DMS53 treated with DMSO at 0.1 percent for 48 hours (cell line): ENCODE results near the gene PFKP.
A peak's percentile ranks its signal among the peaks of the same experiment; 100 is the strongest.

ENCODE experiments used
- DNase-seq: peaks from one replicate; lab custom pipeline; 2025; ENCODE audit not compliant: unreplicated experiment; lab: John Stamatoyannopoulos, UW

The PFKP gene

GRCh38 chr10:3110782-3111620, 43.7 kb downstream of the PFKP start:
- no peak for DNase-seq

GRCh38 chr10:3111621-3112163, 44.3 kb downstream of the PFKP start:
- DNase-seq = no peak

- no peak for DNase-seq
These were observed 46.0 kb downstream of the PFKP start for GRCh38 chr10:3113343-3113720.

DNA sequence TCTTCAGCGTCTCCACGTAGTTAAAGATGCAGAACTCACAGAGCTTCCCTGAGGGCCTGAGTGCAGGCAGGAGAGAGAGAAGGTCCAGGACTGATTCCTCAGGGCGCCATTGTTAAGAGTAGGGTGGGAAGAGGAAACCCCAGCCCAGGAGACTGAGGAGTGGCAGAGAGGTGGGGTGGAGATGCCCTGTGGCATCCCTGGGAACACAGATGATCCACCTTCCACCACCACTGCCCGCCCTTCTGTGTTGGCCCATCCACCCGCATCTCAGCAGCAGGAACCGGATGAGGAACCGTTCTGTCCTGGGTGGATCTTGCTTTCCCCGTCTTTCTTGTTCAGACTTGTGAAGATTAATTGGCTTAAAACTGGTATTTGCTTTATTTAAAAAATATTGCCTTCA, 48.3 kb downstream of the PFKP start:
- DNase-seq = no peak

GRCh38 chr10:3116508-3117100, 49.3 kb downstream of the PFKP start:
- DNase-seq = no peak

- no peak for DNase-seq
These were observed 50.1 kb downstream of the PFKP start for GRCh38 chr10:3117486-3117885.

- DNase-seq = no peak
These were observed 51.3 kb downstream of the PFKP start for GRCh38 chr10:3118641-3119091.

DNA sequence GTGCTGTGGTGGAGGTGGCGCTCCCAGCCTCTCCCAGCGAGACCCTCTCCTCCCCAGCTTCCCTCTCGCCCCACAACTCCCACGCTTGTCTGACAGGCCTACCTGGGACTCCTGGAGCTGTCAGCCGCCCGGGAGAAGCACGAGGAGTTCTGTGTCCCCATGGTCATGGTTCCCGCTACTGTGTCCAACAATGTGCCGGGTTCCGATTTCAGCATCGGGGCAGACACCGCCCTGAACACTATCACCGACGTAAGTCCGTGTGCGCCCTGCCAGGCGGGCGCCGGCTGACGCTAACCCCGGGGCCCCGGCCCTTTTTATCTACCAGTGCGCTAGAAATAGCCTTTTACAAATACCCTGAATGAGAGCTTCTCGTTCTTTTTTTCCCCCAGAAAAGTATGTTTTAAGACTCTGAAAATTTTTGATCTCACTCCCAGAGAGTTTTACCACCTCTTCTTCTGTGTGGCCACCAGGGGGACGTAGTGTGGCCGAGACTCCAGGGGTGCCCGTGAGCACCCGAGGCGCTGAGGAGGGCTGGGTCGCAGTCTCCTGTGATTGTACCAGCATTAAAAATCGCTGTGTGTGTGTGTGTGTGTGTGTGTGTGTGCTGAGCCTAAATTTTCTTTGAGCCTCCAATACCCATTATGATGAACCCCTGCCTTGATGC, 52.6 kb downstream of the PFKP start:
- DNase-seq = no peak

- no peak for DNase-seq
These were observed 54.7 kb downstream of the PFKP start for GRCh38 chr10:3122034-3122433.

DNA sequence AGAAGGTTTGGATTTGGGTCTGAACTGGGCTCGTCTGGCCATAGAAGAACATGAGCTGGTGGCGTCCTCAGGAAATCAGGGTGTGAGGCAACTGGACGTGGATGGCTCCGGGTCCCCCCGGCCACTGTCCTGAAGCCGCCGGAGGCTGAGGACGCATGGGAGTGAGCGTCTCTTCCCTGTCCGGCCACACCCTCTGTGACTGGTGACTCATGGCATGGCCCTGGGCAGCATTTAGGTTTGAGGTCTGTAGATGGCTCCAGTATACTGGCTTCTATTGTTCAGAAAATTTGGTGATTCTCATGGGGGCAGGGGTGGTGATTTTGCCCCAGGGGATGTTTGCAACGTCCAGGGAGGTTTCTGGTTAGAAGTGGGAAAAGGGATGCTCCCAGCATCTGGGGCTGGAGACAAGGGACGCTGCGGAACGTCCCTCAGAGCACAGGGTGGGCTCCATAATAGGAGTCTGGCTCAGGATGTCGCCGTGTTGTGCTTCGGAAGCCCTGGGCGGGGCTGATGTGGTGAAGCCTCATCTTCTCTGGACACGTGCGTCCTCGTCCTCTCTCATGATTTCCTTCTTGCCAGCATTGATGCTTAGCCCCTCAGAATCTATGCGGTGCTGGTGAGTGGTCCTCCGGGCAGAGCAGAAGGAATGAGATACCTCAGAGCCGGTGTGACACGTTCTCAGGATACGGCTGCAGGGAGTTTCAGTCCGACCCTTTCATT, 55.3 kb downstream of the PFKP start:
- DNase-seq = no peak

- no peak for DNase-seq
These were observed 56.4 kb downstream of the PFKP start for GRCh38 chr10:3123571-3124411.

DNA sequence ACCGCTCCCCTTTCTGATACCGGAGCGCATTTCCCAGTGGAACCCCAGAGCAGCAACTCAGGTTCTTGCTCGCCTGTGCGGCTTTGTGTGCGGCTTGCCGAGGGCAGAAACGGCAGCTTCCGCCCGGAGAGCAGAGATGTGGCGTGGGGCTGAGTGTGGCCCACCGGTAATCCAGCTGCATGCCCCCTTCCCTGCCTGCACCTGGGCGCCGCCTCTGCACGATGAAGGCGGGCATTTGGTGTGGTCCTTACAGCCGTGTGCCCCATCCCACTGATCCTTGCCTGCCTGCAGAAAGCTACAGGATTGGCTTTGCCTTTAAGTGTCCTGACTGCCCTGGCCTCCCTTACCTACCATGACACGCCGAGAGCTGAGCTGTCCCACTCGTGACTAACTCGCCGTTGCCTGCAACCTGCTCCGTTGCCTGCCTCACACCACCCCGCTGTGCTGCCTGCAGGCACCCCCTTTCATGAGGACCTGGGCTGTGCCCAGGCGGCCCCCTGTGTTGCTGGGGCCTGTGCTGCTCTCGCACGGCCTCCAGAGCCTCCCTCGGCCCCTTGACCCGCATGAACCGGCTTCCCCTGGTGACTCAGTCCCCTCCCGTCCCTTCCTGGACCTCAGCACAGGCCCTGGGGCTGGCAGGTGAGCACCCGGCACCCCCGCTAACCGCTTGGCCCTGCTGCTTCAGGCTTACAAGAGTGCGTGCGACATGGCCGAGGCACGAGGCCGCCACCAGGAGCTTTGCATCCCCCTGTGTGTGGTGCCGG, 57.2 kb downstream of the PFKP start:
- no peak for DNase-seq

DNA sequence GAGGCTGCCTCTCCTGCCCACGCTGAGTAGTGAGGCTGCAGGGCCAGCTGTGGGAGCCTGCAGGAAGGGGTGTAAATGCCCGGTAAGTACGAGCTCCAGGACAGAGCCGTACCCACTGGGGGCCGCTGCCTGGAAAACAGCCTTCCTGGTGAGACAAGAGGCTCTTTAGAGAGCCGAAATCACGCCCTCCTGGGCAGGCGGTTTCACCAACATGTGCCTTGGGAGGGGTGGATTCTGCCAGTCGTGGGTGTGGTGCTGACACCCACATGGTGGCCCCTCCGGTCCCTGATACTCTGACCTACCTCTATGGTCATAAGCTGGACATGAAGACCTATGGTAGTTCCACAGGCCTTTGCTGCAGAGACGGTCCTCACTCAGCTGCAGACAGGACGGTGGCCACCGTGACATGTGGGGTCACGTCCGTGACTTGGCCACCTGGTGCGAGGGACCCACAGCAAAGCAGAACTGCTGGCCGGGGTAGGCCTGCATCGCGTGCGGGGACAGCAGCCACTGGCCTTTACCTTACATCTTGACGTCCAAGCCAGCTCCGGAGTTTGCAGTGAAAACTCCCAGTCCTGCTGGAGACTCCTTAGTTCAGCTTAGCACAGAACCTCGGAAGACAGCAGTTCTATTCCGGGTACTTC, 58.3 kb downstream of the PFKP start:
- no peak for DNase-seq

GRCh38 chr10:3126249-3126648, 58.9 kb downstream of the PFKP start:
- DNase-seq = no peak

DNA sequence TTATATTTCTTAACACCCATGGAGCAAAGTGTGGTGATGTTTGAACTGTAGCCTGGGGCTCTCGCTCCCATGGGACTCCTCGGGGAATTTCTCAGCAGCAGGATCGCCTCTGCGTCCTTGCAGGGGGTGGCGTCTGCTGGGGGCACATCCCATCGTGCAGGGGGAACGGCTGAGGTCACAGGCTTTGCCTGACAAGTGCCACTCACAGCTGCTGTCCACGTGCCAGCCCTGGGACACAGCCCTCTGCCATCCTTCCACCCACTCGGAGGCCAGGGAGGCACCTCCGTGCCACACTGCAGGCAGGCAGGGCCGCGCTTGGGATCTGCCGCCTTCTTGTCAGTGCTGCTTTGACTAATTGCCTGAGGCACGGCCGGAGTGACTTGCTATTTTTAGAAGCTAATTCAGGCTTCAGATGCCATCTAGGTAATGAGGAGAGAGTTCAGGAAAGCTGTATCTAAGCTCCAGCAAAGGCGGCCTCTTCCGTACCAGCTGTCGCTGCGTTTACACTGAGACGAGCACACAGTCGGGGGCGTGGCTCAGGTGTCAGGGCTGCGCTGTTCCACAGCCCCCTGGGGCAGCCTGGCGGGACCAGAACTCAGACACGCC, 59.5 kb downstream of the PFKP start:
- peak; percentile 82 for DNase-seq

DNA sequence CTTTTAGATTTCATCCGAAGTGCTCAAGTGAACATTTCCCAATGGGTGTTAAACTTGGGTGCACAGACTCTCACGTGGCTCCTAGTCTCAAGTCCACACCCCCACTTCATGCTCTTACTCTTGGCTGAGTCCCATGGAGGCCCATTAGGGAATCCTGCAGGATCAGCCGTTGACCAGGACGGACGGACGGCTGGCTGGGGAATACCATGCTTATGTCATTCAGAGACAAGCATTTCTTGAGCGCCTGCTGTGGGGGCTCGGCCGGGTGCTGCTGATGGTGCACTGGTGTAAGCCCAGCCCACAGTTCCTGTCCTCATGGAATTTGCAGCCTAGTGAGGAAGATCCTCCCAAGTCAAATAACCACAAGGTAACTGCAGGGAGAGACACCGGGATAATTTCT, 60.6 kb downstream of the PFKP start:
- no peak for DNase-seq

GRCh38 chr10:3128379-3129130, 61.2 kb downstream of the PFKP start:
- no peak for DNase-seq
